Lower leg skin (tissue), 3 donors: ENCODE data around the gene KIF2A.

ENCODE experiments used
- CTCF ChIP-seq, 3 donors: fragments of 450-650 bp; IDR thresholded peaks; one replicate each; pipeline ENCODE4 v1.5.1; 2016; ENCODE audit warnings: antibody characterized with exemption in 3 of 3, mild to moderate bottlenecking in 3 of 3, moderate library complexity in 2 of 3
- POLR2A ChIP-seq, 2 donors: fragments of 450-650 bp; IDR thresholded peaks; one replicate each; pipeline ENCODE4 v1.6.1; 2016 to 2017; ENCODE audit warnings: antibody characterized with exemption in 2 of 2, mild to moderate bottlenecking in 1 of 2, moderate library complexity in 1 of 2

- TF ChIP-seq CTCF (IDR thresholded peaks at IDR 0.05) (no peak), POLR2A (IDR thresholded peaks at IDR 0.05) (no peak)
These were observed 32.3 kb upstream of the KIF2A start for GRCh38 chr5:62273687-62274086.
